NCI-H69 (cell line): Measurements from ENCODE around the gene REM2.

Experiments used
- DNase-seq: peaks from one replicate; lab custom pipeline; 2025; lab: John Stamatoyannopoulos, UW

REM2 gene

GRCh38 chr14:22883173-22883976 is at the start of gene REM2:
REM2 (plus strand) TSS chr14:22883222; CDS start chr14:22883288, 66 bp downstream.
- peak; percentile 44 for DNase-seq

- DNase-seq: no peak
Observed at GRCh38 chr14:22835505-22835904, 47.5 kb upstream of the REM2 start.

- no peak for DNase-seq
Observed at GRCh38 chr14:22836301-22837113, 46.5 kb upstream of the REM2 start, which contains the start of gene MMP14. MMP14 (plus strand) TSS chr14:22836585; CDS start chr14:22836818, 233 bp downstream.

- DNase-seq: peak; percentile 32
Observed at GRCh38 chr14:22837114-22837749, 45.8 kb upstream of the REM2 start.

GRCh38 chr14:22837750-22838538 is 45.1 kb upstream of the REM2 start:
- DNase-seq: no peak

GRCh38 chr14:22838631-22839041 is 44.4 kb upstream of the REM2 start:
- DNase-seq: no peak

GRCh38 chr14:22839159-22839779 is 43.8 kb upstream of the REM2 start:
- DNase-seq: no peak

- no peak for DNase-seq
Observed at GRCh38 chr14:22841311-22841710, 41.7 kb upstream of the REM2 start.

GRCh38 chr14:22841769-22842168 is 41.3 kb upstream of the REM2 start:
- no peak for DNase-seq

GRCh38 chr14:22842211-22843122 is 40.6 kb upstream of the REM2 start:
- no peak for DNase-seq

- DNase-seq: no peak
Observed at GRCh38 chr14:22843123-22843925, 39.7 kb upstream of the REM2 start.

- no peak for DNase-seq
Observed at GRCh38 chr14:22844221-22845102, 38.6 kb upstream of the REM2 start.

GRCh38 chr14:22845103-22845394 is 38.0 kb upstream of the REM2 start:
- DNase-seq: no peak

GRCh38 chr14:22845821-22846625 is 37.0 kb upstream of the REM2 start:
- no peak for DNase-seq

GRCh38 chr14:22846811-22847307 is 36.2 kb upstream of the REM2 start:
- no peak for DNase-seq

- no peak for DNase-seq
Observed at GRCh38 chr14:22847661-22848341, 35.2 kb upstream of the REM2 start.
